GM23248 (cell line): ENCODE measurements around the gene TUBGCP6.

ENCODE experiments used
- EZH2 ChIP-seq: fragments of 200-600 bp; sonication (generic); IDR thresholded peaks from 2 replicates; pipeline ENCODE4 v1.6.1; 2018; ENCODE audit warnings: antibody characterized with exemption, mild to moderate bottlenecking; ENCODE audit not compliant: insufficient read depth, poor library complexity, severe bottlenecking
- EZH2phosphoT487 ChIP-seq: fragments of 200-600 bp; sonication (generic); IDR thresholded peaks from 2 replicates; pipeline ENCODE4 v1.6.1; 2018; ENCODE audit warnings: antibody characterized with exemption, moderate library complexity, mild to moderate bottlenecking, low read depth; ENCODE audit not compliant: insufficient read depth

- no peak for TF ChIP-seq EZH2
- no peak for TF ChIP-seq EZH2phosphoT487
Measured at GRCh38 chr22:50167689-50168489, 76.9 kb downstream of the TUBGCP6 start.
